Activated CD8-positive, alpha-beta memory T cell treated with anti-CD3 and anti-CD28 coated beads for 24 hours (primary cell): ENCODE measurements around the gene FAM168A.

Source experiments
- DNase-seq: peaks from one replicate; pipeline ENCODE4 v3.0.0-alpha.2; 2020

FAM168A gene

DNA sequence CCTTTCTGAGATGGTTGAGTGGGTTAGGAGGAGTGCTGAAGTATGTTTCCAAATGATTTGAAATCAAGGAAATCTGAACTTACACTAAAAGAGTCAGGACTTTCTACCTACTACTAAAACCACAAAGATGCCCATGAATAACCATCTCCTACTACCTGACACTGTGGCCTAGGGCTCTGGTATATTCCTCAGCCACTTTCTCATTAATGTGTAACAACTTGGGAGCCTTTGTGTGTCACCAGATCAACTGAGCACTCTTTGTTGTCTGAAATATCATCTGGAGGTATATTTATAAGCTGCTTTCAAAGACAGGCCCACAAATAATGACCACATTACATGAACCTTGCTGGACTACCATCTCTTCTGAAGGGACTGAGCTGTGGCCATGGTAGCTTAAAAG lies 177.8 kb downstream of the FAM168A start:
- no peak for DNase-seq

DNA sequence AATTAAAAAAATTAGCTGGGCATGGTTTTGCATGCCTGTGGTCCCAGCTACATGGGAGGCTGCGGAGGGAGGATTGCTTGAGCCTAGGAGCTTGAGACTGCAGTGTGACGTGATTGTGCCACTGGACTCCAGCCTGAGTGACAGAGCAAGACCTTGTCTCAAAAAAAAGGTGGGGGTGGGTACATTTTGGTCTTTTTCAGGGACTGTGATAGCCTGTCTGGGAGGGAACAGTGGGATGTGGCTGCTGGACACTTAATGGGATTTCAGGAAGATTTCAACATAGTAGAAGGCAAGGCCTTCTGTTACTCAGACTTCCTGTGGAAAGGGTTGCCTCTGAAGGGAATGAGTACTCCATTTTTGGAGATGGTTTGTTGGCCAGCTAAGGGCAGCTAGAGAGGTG lies 181.1 kb downstream of the FAM168A start:
- no peak for DNase-seq

- no peak for DNase-seq
Measured at GRCh38 chr11:73415854-73416615, 181.9 kb downstream of the FAM168A start.

DNA sequence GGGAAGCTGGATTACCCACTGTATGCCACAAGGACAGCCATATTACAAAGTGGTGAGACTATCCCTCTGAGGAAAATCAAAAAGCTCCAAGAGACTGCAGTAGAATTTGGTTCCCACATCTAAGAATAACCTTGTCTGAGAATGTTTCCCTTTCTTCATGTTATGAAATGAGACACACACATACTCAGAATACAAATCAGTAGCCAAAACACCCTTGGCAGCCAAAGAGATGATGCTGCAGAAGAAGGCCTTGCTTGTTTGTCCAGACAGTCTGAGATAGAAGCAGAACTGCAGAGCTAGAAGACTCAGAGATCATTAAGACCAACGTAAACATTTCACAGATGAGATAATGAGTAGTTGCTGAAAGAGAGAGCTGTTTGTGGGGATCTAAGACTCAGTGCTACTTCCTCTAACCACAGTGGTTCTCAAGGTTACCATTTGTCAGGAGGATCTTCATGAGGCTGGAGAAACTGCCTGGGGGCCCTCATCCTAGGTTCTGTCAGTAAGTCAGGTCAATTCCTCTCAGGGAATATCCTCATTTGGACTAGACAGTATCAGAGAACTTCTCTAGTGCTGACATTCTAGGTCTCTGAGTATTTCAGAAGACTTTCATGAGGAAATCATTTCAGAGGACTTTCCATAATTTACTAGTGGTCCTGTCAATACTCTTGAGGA lies 182.8 kb downstream of the FAM168A start:
- no peak for DNase-seq

DNA sequence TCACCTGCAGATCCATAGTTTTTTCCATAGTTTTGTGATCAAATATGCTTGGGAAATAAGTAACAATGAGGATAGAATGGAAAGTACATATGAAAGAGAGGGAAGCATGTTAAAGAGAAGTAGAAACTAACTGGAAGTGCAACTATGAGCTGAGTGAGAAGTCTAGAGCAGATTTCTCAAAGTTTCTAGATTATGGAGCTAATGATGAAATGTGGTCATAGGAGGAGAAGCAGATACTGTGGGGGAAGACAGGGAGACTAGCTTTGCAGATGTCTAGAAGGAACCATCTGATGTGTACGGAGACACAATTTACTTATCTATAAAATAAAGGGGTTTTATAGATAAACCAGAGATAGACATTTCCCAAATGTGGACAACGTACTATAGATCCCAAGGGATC lies 184.7 kb downstream of the FAM168A start:
- no peak for DNase-seq

- no peak for DNase-seq
Measured at GRCh38 chr11:73412308-73412707, 185.6 kb downstream of the FAM168A start.

DNA sequence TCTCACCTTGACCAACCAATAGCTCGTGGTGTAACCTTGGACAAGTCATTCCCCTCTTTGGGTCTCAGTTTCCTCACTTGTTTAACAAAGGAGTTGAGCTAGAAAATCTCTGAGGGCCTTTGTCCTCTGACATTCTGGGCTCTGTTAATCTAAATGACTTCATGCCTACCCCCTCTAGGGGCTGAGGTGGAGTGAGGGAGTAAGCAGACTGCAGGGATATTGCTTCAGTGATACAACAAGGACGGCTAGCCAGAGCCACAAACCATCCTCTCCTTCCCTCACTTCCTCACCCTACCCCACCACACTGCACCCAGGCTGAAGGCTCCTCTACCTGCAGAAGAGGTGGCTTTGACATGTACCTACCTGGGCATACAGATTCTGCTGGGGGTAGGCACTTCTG lies 186.9 kb downstream of the FAM168A start:
- no peak for DNase-seq

DNA sequence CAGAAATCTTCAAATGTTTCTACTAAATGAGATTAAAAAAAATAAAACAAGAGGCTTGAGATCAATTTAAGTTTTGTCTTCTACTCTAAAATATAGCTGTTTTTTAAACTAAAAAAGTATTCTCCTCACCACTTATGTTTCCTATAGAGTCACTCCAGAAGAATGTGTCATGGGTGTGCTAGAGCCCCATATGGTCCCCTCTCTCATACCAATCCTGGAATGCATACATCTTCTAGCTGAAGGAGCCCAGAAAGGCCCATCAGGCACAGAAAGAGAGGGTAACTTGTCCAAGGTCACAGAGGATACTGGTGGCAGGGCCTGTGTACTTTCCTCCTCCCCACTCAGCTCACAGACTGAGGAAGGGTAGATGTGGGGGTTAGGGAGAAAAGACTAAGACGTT lies 187.3 kb downstream of the FAM168A start:
- DNase-seq, result no peak

- no peak for DNase-seq
Measured at GRCh38 chr11:73409431-73409830, 188.5 kb downstream of the FAM168A start.

GRCh38 chr11:73406619-73407018 lies 191.3 kb downstream of the FAM168A start:
- DNase-seq, result no peak

GRCh38 chr11:73406131-73406530 lies 191.8 kb downstream of the FAM168A start:
- no peak for DNase-seq

GRCh38 chr11:73405146-73405510 lies 192.8 kb downstream of the FAM168A start:
- DNase-seq, result no peak

- no peak for DNase-seq
Measured at GRCh38 chr11:73404506-73405145, 193.3 kb downstream of the FAM168A start.

DNA sequence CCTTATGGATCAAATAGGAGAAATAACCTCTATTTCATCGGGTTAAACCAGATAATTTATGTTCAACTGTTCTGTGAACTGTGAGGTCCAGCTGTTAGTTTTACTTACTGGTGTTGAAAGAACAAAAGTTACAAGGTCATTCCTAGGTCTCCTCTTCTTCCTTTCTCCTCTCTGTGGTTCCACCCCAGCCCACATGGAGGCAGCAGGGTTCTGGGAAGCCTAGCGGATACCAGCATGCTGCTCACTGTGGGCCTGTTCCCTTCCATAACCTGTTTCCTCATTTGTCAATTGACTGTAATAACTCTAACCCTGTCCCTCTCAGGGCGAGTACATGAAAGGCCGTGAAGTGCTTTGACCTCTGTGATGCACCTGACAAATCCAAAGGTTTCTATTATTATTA lies 193.9 kb downstream of the FAM168A start:
- no peak for DNase-seq

DNA sequence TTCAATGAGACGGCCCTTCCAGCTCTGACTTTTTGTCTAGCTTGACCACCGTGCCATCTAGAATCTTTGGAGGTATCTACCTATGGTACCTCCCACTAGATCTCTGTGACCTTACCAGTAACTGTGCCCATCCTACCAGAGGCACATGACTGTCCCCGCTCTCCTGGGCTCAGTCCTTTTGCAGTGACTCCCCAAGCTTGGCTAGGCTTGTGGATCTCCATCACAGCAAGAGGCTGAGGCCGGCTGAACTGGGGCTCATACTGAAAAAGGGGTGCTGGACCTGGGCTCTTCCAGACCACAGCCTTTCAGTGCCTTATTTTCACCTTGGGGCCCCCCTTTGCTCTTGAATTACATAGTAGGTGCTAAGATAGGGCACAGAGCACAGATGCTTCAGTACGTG lies 194.4 kb downstream of the FAM168A start:
- no peak for DNase-seq

- no peak for DNase-seq
Measured at GRCh38 chr11:73402834-73403185, 195.1 kb downstream of the FAM168A start.

- no peak for DNase-seq
Measured at GRCh38 chr11:73401924-73402833, 195.7 kb downstream of the FAM168A start.

- no peak for DNase-seq
Measured at GRCh38 chr11:73401217-73401923, 196.5 kb downstream of the FAM168A start.

GRCh38 chr11:73400293-73400692 lies 197.6 kb downstream of the FAM168A start:
- no peak for DNase-seq

DNA sequence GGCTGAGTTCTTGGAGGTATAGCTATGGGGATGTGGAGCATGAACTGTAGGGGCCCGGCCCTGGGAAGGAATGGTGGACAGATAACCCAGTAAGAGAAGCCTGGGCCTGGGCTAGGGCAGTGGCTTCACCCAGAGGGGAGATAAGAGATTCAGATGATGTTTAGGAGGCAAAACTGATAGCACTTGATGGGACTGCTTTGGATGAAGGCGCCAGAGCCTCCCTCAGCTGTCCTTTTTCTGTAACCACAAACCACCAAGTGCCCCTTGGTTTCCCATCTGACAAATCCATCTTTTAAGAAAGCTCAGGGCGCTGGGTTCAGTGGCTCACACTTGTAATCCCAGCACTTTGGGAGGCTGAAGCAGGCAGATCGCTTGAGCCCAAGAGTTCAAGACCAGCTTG lies 198.3 kb downstream of the FAM168A start:
- no peak for DNase-seq

- DNase-seq, result no peak
Measured at GRCh38 chr11:73399159-73399590, 198.7 kb downstream of the FAM168A start.

DNA sequence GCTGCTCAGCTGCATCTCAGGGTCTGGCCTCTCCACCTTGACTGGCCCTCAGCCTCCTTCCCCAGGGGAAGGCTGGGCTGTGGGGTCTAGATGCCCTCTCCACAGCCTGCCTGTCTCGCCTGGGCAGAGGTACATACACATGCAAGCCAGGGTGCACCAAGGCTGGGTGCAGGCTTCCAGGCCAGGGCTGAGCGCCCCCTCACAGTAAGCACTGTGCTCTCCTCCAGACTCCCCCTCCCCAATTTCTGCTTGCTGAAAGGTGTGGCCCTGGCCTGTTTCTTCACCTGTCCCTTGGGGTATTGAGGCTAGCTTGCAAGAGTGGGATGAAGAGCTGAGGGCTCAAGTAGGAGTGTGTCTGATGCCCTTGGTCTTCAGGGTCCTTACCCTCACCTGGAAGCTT lies 199.2 kb downstream of the FAM168A start:
- no peak for DNase-seq

GRCh38 chr11:73398132-73398526 lies 199.8 kb downstream of the FAM168A start:
- DNase-seq, result no peak
